SK-N-SH treated with all-trans-retinoic acid at 6 μM for 48 hours (cell line): Measurements from ENCODE around the gene TTC23.

Source experiments
- ATAC-seq: fragments of 200-7000 bp; cut with Tn5 transposase; 3 replicates; pipeline ENCODE4 v1.9.1; 2020; ENCODE audit warnings: mild to moderate bottlenecking, moderate library complexity
- ARNTL ChIP-seq: fragments of 450-650 bp; formaldehyde crosslinking; IDR thresholded peaks from 2 replicates; pipeline ENCODE4 v1.5.0; 2020; ENCODE audit warnings: low read depth, mild to moderate bottlenecking, moderate library complexity, borderline replicate concordance
- BACH2 ChIP-seq: fragments of 250-450 bp; sonication (Bioruptor Pico); IDR thresholded peaks from 2 replicates; pipeline ENCODE4 v1.9.0; 2021; ENCODE audit warnings: mild to moderate bottlenecking, borderline replicate concordance
- GLIS3 ChIP-seq: fragments of 250-450 bp; sonication (Bioruptor Pico); IDR thresholded peaks from 2 replicates; pipeline ENCODE4 v1.5.0; 2020; ENCODE audit warnings: mild to moderate bottlenecking, moderate library complexity
- OSR1 ChIP-seq: fragments of 250-450 bp; sonication (Bioruptor Pico); IDR thresholded peaks from 2 replicates; pipeline ENCODE4 v1.8.0; 2022; ENCODE audit warnings: moderate library complexity, mild to moderate bottlenecking, inconsistent platforms
- POU6F1 ChIP-seq: fragments of 250-450 bp; sonication (Bioruptor Pico); IDR thresholded peaks from 2 replicates; pipeline ENCODE4 v1.8.0; 2021; ENCODE audit warnings: low read depth, mild to moderate bottlenecking, moderate library complexity, borderline replicate concordance
- RARB ChIP-seq: fragments of 250-450 bp; sonication (Bioruptor Pico); IDR thresholded peaks from 2 replicates; pipeline ENCODE4 v1.8.0; 2021; ENCODE audit warnings: mild to moderate bottlenecking, moderate library complexity
- SNAI2 ChIP-seq: fragments of 250-450 bp; sonication (Bioruptor Pico); IDR thresholded peaks from 2 replicates; pipeline ENCODE4 v1.5.0; 2020; ENCODE audit warnings: mild to moderate bottlenecking, moderate library complexity
- TCF4 ChIP-seq: fragments of 250-450 bp; sonication (Bioruptor Pico); IDR thresholded peaks from 2 replicates; pipeline ENCODE4 v1.8.0; 2021; ENCODE audit warnings: mild to moderate bottlenecking, moderate library complexity, borderline replicate concordance
- TOX ChIP-seq: fragments of 250-450 bp; sonication (Bioruptor Pico); IDR thresholded peaks from 2 replicates; pipeline ENCODE4 v1.8.0; 2021; ENCODE audit warnings: mild to moderate bottlenecking, moderate library complexity, borderline replicate concordance
- ZC3H10 ChIP-seq: fragments of 250-450 bp; sonication (Bioruptor Pico); IDR thresholded peaks from 2 replicates; pipeline ENCODE4 v1.5.1; 2021; ENCODE audit warnings: mild to moderate bottlenecking, moderate library complexity
- ZFP3 ChIP-seq: fragments of 250-450 bp; sonication (Bioruptor Pico); IDR thresholded peaks from 2 replicates; pipeline ENCODE4 v1.5.0; 2020; ENCODE audit warnings: mild to moderate bottlenecking, moderate library complexity
- ZFP30 ChIP-seq: fragments of 450-650 bp; formaldehyde crosslinking; IDR thresholded peaks from 2 replicates; pipeline ENCODE4 v1.5.0; 2022; ENCODE audit warnings: mild to moderate bottlenecking, moderate library complexity
- ZNF70 ChIP-seq: fragments of 450-650 bp; formaldehyde crosslinking; IDR thresholded peaks from 2 replicates; pipeline ENCODE4 v1.5.0; 2020; ENCODE audit warnings: mild to moderate bottlenecking, moderate library complexity
- ZNF8 ChIP-seq: fragments of 450-650 bp; formaldehyde crosslinking; IDR thresholded peaks from 2 replicates; pipeline ENCODE4 v1.5.0; 2020; ENCODE audit warnings: mild to moderate bottlenecking, moderate library complexity
- TF ChIP-seq, protein P1 (sequence below): fragments of 250-450 bp; sonication (Bioruptor Pico); IDR thresholded peaks from 2 replicates; pipeline ENCODE4 v1.8.0; 2020; ENCODE audit warnings: mild to moderate bottlenecking, moderate library complexity, borderline replicate concordance
- TF ChIP-seq, protein P2 (sequence below): fragments of 250-450 bp; sonication (Bioruptor Pico); IDR thresholded peaks from 2 replicates; pipeline ENCODE4 v1.5.1; 2021; ENCODE audit warnings: mild to moderate bottlenecking, moderate library complexity
- TF ChIP-seq, protein P3 (sequence below): fragments of 250-450 bp; sonication (Bioruptor Pico); IDR thresholded peaks from 2 replicates; pipeline ENCODE4 v1.5.1; 2020; ENCODE audit warnings: low read depth, mild to moderate bottlenecking, moderate library complexity

TTC23 gene

GRCh38 chr15:99149366-99149765 is 100.0 kb downstream of the TTC23 start (continued):
- TF ChIP-seq, protein P1, sequence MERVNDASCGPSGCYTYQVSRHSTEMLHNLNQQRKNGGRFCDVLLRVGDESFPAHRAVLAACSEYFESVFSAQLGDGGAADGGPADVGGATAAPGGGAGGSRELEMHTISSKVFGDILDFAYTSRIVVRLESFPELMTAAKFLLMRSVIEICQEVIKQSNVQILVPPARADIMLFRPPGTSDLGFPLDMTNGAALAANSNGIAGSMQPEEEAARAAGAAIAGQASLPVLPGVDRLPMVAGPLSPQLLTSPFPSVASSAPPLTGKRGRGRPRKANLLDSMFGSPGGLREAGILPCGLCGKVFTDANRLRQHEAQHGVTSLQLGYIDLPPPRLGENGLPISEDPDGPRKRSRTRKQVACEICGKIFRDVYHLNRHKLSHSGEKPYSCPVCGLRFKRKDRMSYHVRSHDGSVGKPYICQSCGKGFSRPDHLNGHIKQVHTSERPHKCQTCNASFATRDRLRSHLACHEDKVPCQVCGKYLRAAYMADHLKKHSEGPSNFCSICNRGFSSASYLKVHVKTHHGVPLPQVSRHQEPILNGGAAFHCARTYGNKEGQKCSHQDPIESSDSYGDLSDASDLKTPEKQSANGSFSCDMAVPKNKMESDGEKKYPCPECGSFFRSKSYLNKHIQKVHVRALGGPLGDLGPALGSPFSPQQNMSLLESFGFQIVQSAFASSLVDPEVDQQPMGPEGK = no peak
- TF ChIP-seq ZNF70 (CRISPR knock-in tag) = no peak

GRCh38 chr15:99148851-99149276 is 100.5 kb downstream of the TTC23 start:
- no peak for TF ChIP-seq POU6F1
- no peak for TF ChIP-seq BACH2
- no peak for TF ChIP-seq GLIS3
- no peak for TF ChIP-seq TCF4 (CRISPR knock-in tag)
- TF ChIP-seq ARNTL (CRISPR knock-in tag) = no peak
- TF ChIP-seq, protein P1 = no peak
- TF ChIP-seq, protein P2, sequence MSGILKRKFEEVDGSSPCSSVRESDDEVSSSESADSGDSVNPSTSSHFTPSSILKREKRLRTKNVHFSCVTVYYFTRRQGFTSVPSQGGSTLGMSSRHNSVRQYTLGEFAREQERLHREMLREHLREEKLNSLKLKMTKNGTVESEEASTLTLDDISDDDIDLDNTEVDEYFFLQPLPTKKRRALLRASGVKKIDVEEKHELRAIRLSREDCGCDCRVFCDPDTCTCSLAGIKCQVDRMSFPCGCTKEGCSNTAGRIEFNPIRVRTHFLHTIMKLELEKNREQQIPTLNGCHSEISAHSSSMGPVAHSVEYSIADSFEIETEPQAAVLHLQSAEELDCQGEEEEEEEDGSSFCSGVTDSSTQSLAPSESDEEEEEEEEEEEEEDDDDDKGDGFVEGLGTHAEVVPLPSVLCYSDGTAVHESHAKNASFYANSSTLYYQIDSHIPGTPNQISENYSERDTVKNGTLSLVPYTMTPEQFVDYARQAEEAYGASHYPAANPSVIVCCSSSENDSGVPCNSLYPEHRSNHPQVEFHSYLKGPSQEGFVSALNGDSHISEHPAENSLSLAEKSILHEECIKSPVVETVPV = no peak
- no peak for ATAC-seq

DNA sequence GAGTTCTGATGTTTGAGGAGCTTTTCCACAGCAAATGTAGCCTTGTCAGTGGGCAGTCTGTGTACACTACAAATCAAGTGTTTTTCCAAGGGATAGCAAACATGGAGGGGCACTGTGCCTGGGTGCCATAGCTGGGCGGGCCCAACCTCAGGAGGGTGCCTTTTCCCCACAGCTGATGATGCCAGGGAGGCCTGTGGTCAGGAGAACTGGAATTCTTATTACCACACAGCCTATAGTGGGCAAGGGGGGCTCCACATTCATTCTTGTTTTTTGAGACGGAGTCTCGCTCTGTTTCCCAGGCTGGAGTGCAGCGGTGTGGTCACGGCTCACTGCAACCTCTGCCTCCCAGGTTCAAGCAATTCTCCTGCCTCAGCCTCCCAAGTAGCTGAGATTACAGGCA is 102.7 kb downstream of the TTC23 start:
- no peak for TF ChIP-seq RARB
- TF ChIP-seq, protein P1 = no peak
- TF ChIP-seq OSR1 (CRISPR knock-in tag) = no peak
- TF ChIP-seq, protein P3, sequence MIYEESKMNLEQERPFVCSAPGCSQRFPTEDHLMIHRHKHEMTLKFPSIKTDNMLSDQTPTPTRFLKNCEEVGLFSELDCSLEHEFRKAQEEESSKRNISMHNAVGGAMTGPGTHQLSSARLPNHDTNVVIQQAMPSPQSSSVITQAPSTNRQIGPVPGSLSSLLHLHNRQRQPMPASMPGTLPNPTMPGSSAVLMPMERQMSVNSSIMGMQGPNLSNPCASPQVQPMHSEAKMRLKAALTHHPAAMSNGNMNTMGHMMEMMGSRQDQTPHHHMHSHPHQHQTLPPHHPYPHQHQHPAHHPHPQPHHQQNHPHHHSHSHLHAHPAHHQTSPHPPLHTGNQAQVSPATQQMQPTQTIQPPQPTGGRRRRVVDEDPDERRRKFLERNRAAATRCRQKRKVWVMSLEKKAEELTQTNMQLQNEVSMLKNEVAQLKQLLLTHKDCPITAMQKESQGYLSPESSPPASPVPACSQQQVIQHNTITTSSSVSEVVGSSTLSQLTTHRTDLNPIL (CRISPR knock-in tag) = no peak
- TF ChIP-seq ZC3H10 = no peak
- TF ChIP-seq ARNTL (CRISPR knock-in tag) = no peak
- no peak for TF ChIP-seq SNAI2 (CRISPR knock-in tag)
- no peak for TF ChIP-seq TCF4 (CRISPR knock-in tag)
- no peak for TF ChIP-seq ZFP30 (CRISPR knock-in tag)
- no peak for TF ChIP-seq ZFP3 (CRISPR knock-in tag)
- ATAC-seq = no peak

GRCh38 chr15:99145778-99146177 is 103.6 kb downstream of the TTC23 start:
- ATAC-seq = no peak
- TF ChIP-seq RARB = no peak
- no peak for TF ChIP-seq POU6F1
- no peak for TF ChIP-seq ZFP3 (CRISPR knock-in tag)
- TF ChIP-seq ARNTL (CRISPR knock-in tag) = no peak
- TF ChIP-seq, protein P2 = no peak
- no peak for TF ChIP-seq ZFP30 (CRISPR knock-in tag)
- TF ChIP-seq GLIS3 = no peak
- no peak for TF ChIP-seq ZNF8
- TF ChIP-seq, protein P3 (CRISPR knock-in tag) = no peak
- TF ChIP-seq TCF4 (CRISPR knock-in tag) = no peak
- no peak for TF ChIP-seq TOX
